HAP-1 (cell line): Measurements from ENCODE around the gene PDIA2.
A peak's percentile ranks its signal among the peaks of the same experiment; 100 is the strongest.

Experiments used
- DNase-seq, 2 experiments: peaks; one replicate each; pipeline ENCODE4 v3.0.0-alpha.2; 2016 to 2020; ENCODE audit warnings: low spot score in 2 of 2
- H3K27me3 ChIP-seq: fragments of 250-450 bp; sonication (Bioruptor Pico); 2 replicates; pipeline ENCODE4 v1.5.1; 2020; ENCODE audit warnings: low read depth, mild to moderate bottlenecking, moderate library complexity
- H3K36me3 ChIP-seq: fragments of 250-450 bp; sonication (Bioruptor Pico); replicated peaks from 2 replicates; pipeline ENCODE4 v1.5.1; 2020; ENCODE audit warnings: mild to moderate bottlenecking
- H3K4me1 ChIP-seq: fragments of 250-450 bp; sonication (Bioruptor Pico); 2 replicates; pipeline ENCODE4 v1.5.1; 2020; ENCODE audit warnings: mild to moderate bottlenecking
- H3K4me3 ChIP-seq: fragments of 250-450 bp; sonication (Bioruptor Pico); 2 replicates; pipeline ENCODE4 v1.5.1; 2020; ENCODE audit warnings: mild to moderate bottlenecking, moderate library complexity
- H3K9me3 ChIP-seq: fragments of 250-450 bp; sonication (Bioruptor Pico); 2 replicates; pipeline ENCODE4 v1.5.1; 2020; ENCODE audit warnings: mild to moderate bottlenecking, moderate library complexity
- in situ Hi-C: fragments of 300-500 bp; cut with MboI; formaldehyde crosslinking; loops from 3 replicates; pipeline ENCODE4 v1.14.3; 2020; ENCODE audit warnings: low sequenced_read_pairs, inconsistent platforms, mixed read lengths

PDIA2 gene

GRCh38 chr16:283033-283805 is at the start of gene PDIA2:
TSS of gene PDIA2 (plus strand) at chr16:283164. CDS start at chr16:283170, 6 bp downstream.
- H3K27me3 ChIP-seq = no peaks in the 10 kb centered on the region
- in situ Hi-C loops = no loop called here
- peaks cover 4% of the 10 kb centered on the region for H3K4me1 ChIP-seq

GRCh38 chr16:234468-235305 is 48.3 kb upstream of the PDIA2 start, which contains the start of gene FAM234A:
TSS of gene FAM234A (plus strand) at chr16:234821. CDS start at chr16:254414, 19,593 bp downstream.
- peak; percentile 84 to 96 for DNase-seq

More at GRCh38 chr16:283033-283805, at the start of gene PDIA2:
- peaks cover 27% of the 10 kb centered on the region for H3K36me3 ChIP-seq
- no peak for DNase-seq
- no peak within 1 kb of the TSS for H3K4me3 ChIP-seq
- no peaks in the 10 kb centered on the region for H3K9me3 ChIP-seq

DNA sequence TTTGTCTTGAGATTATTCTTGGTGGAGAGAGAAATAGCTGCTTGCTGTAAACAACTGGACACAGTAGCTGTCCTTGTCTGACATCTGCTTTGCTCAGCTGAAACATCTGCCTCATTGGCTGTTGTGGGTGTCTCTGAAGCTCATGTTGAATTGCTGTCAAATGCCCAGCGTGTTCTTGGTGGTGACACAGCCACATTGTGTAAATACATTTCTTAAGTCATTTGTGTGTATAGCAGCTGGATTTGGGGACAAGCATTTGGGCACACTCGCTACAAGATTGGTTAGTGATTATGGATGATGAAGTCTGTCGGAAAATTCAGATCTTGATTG is 43.1 kb upstream of the PDIA2 start:
- H3K4me3 ChIP-seq = no peak overlapping the region
- DNase-seq = no peak
- no peaks in the 10 kb centered on the region for H3K27me3 ChIP-seq
- 0 out of 2 replicates have a peak, but pooled peaks cover 2% of the 10 kb centered on the region for H3K4me1 ChIP-seq
- H3K9me3 ChIP-seq = no peaks in the 10 kb centered on the region; the same call in 1 of the 2 replicates
- in situ Hi-C loops = no loop called here
- no peaks in the 10 kb centered on the region for H3K36me3 ChIP-seq

More at GRCh38 chr16:234468-235305, 48.3 kb upstream of the PDIA2 start, which contains the start of gene FAM234A:
- in situ Hi-C loops = no loop called here
- Histone ChIP-seq H3K36me3 (no peaks in the 10 kb centered on the region), H3K4me1 (0 out of 2 replicates have a peak, but pooled peaks cover 2% of the 10 kb centered on the region), H3K4me3 (peak within 1 kb of the TSS; percentile 75), H3K27me3 (no peaks in the 10 kb centered on the region), H3K9me3 (no peaks in the 10 kb centered on the region; the same call in 1 of the 2 replicates)

DNA sequence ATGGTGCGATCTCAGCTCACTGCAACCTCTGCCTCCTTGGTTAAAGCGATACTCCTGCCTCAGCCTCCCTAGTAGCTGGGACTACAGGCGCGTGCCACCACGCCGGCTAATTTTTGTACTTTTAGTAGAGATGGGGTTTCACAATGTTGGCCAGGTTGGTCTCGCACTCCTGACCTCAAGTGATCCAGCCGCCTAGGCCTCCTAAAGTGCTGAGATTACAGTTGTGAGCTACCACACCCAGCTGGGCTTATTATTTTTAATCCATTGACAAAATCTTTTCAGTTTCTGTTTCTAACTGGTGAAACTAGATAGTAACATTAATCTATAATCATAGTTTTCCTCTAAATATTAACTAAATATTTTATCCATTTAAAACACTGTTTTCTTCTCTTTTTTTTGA is 42.4 kb upstream of the PDIA2 start:
- H3K9me3 ChIP-seq = no peaks in the 10 kb centered on the region; the same call in 1 of the 2 replicates
- in situ Hi-C loops = no loop called here
- no peaks in the 10 kb centered on the region for H3K36me3 ChIP-seq
- 0 out of 2 replicates have a peak, but pooled peaks cover 2% of the 10 kb centered on the region for H3K4me1 ChIP-seq
- no peak overlapping the region for H3K4me3 ChIP-seq
- DNase-seq = no peak
- no peaks in the 10 kb centered on the region for H3K27me3 ChIP-seq

- no peaks in the 10 kb centered on the region for H3K9me3 ChIP-seq
Measured at GRCh38 chr16:242281-242680, 40.7 kb upstream of the PDIA2 start.

DNA sequence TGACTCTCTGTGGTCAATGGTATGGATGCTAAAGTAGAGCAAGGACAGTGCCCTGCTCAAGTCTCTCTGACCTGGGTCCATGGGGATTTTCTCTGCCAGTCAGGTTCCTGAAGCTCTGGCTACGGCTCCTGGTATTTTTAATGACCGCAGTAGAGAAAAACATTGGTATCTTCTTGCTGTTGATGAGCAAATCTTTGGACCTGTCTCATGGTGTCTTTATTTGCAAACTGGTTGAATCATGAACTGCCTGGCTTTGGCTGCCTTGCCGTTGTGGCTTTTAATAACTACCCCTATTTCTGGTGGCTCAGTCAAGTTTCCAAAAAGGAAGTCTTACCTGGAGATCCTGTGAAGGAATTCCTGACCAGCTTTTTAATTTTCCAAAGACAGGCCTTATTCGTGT is 39.6 kb upstream of the PDIA2 start:
- H3K9me3 ChIP-seq = no peaks in the 10 kb centered on the region
- in situ Hi-C loops = no loop called here
- no peaks in the 10 kb centered on the region for H3K36me3 ChIP-seq
- H3K4me1 ChIP-seq = no peaks in the 10 kb centered on the region
- H3K27me3 ChIP-seq = no peaks in the 10 kb centered on the region
- no peak for DNase-seq
- no peak overlapping the region for H3K4me3 ChIP-seq

More at GRCh38 chr16:242281-242680, 40.7 kb upstream of the PDIA2 start:
- no peak overlapping the region for H3K4me3 ChIP-seq
- H3K27me3 ChIP-seq = no peaks in the 10 kb centered on the region
- no peaks in the 10 kb centered on the region for H3K36me3 ChIP-seq
- no peak for DNase-seq
- in situ Hi-C loops = no loop called here
- H3K4me1 ChIP-seq = no peaks in the 10 kb centered on the region

- no peaks in the 10 kb centered on the region for H3K4me1 ChIP-seq
- H3K9me3 ChIP-seq = no peaks in the 10 kb centered on the region
- H3K36me3 ChIP-seq = no peaks in the 10 kb centered on the region
- DNase-seq = no peak
- no peaks in the 10 kb centered on the region for H3K27me3 ChIP-seq
- in situ Hi-C loops = no loop called here
- H3K4me3 ChIP-seq = no peak overlapping the region
Measured at GRCh38 chr16:245105-245504, 37.9 kb upstream of the PDIA2 start.

GRCh38 chr16:247027-247426 is 35.9 kb upstream of the PDIA2 start:
- in situ Hi-C loops = no loop called here
- Histone ChIP-seq H3K4me1 (no peaks in the 10 kb centered on the region), H3K4me3 (no peak overlapping the region), H3K27me3 (no peaks in the 10 kb centered on the region), H3K36me3 (no peaks in the 10 kb centered on the region), H3K9me3 (no peaks in the 10 kb centered on the region)
- DNase-seq = no peak

- in situ Hi-C loops = no loop called here
- no peaks in the 10 kb centered on the region for H3K27me3 ChIP-seq
- H3K9me3 ChIP-seq = no peaks in the 10 kb centered on the region
- no peak overlapping the region for H3K4me3 ChIP-seq
- no peaks in the 10 kb centered on the region for H3K4me1 ChIP-seq
- no peak for DNase-seq
- no peaks in the 10 kb centered on the region; the same call in 1 of the 2 replicates for H3K36me3 ChIP-seq
Measured at GRCh38 chr16:249431-249830, 33.5 kb upstream of the PDIA2 start.

DNA sequence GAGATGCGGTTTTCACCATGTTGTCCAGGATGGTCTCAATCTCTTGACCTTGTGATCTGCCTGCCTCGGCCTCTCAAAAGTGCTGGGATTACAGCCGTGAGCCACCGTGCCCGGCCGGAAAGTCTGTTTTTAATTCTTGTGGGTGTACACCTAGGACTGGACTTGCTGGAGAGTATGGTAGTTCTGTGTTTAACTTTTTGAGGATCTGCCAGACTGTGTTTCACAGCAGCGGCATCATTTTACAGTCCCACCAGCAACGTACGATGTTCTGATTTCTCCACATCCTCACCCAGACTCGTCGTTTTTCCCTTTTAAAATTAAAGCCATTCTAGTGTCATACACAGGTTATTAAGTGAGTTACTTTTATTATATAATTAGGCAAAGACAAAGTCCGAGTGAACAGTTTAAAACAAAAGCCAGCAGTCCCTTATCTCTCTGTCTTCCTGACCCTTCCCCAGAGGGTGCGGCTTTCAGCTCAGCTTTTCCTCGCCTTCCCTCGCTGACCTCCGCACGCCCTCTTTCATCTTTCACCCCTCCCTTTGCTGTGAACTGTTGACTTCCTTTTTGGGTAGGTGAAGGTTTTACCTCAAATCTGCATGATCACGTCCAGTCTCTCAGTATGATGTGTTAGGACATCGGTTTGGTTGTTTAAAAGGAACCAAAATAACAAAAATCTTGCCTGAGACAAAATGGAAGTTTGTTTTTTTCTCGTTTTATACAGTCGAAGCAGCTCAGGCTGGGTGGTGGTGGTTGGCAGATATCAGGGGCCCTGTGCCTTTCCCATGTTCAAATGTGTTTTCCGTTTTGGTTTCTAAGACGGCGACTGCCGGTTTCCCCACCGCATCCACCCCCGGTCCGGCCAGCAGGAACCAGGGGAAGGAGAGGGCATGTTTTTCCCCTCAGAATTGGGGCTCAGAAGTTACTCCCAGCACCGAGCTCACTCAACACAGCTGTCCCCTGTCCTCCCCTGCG is 30.3 kb upstream of the PDIA2 start:
- Histone ChIP-seq H3K9me3 (no peaks in the 10 kb centered on the region), H3K36me3 (peaks cover 6% of the 10 kb centered on the region), H3K4me1 (no peaks in the 10 kb centered on the region), H3K27me3 (no peaks in the 10 kb centered on the region), H3K4me3 (no peak overlapping the region)
- DNase-seq = no peak
- in situ Hi-C loops = no loop called here

- Histone ChIP-seq H3K4me1 (no peaks in the 10 kb centered on the region), H3K9me3 (no peaks in the 10 kb centered on the region)
- in situ Hi-C loops = no loop called here
Measured at GRCh38 chr16:253833-254232, 29.1 kb upstream of the PDIA2 start.

GRCh38 chr16:254461-254860 is 28.5 kb upstream of the PDIA2 start:
- H3K4me3 ChIP-seq = no peak overlapping the region
- no peaks in the 10 kb centered on the region for H3K27me3 ChIP-seq
- no peak for DNase-seq
- in situ Hi-C loops = no loop called here
- peaks cover 6% of the 10 kb centered on the region for H3K36me3 ChIP-seq
- no peaks in the 10 kb centered on the region for H3K4me1 ChIP-seq
- no peaks in the 10 kb centered on the region for H3K9me3 ChIP-seq

More at GRCh38 chr16:253833-254232, 29.1 kb upstream of the PDIA2 start:
- Histone ChIP-seq H3K4me3 (no peak overlapping the region), H3K27me3 (no peaks in the 10 kb centered on the region), H3K36me3 (peaks cover 6% of the 10 kb centered on the region)
- DNase-seq = no peak

GRCh38 chr16:255183-255582 is 27.8 kb upstream of the PDIA2 start:
- Histone ChIP-seq H3K4me3 (no peak overlapping the region), H3K4me1 (no peaks in the 10 kb centered on the region), H3K9me3 (no peaks in the 10 kb centered on the region), H3K27me3 (no peaks in the 10 kb centered on the region), H3K36me3 (peaks cover 6% of the 10 kb centered on the region)
- in situ Hi-C loops = no loop called here
- DNase-seq = no peak
